AG04449 (cell line): ENCODE results near the gene USF1.
"Not testable (repeated sequence)": the region's sequence is repeated elsewhere in the genome, so short reads cannot be mapped to it uniquely, and the experiment has no call there.

Experiments
- CTCF ChIA-PET: fragments of 350-600 bp; formaldehyde crosslinking; extraction: SDS; loops from one replicate; lab custom pipeline; 2021; ENCODE audit warnings: antibody characterized with exemption; lab: Yijun Ruan, JAX
- POLR2A ChIA-PET: fragments of 400-600, 350-600 bp; formaldehyde crosslinking; extraction: SDS; loops from one replicate; lab custom pipeline; 2020; ENCODE audit warnings: antibody characterized with exemption, inconsistent platforms; lab: Yijun Ruan, JAX
- DNase-seq: peaks from one replicate; pipeline ENCODE4 v3.0.0-alpha.2; 2010; ENCODE audit warnings: low read depth, low spot score
- H3K4me3 ChIP-seq: 2 replicates; pipeline ENCODE4 v1.5.1; 2011; ENCODE audit warnings: low read depth, mild to moderate bottlenecking, control low read depth, low read length
- CTCF ChIP-seq: IDR thresholded peaks from one replicate; pipeline ENCODE4 v1.5.1; 2011; ENCODE audit warnings: mild to moderate bottlenecking, moderate library complexity, low read length, control low read depth, inconsistent platforms; ENCODE audit not compliant: insufficient read depth; ENCODE audit errors: missing control alignments

The USF1 gene

GRCh38 chr1:161031874-161032273 is 13.9 kb downstream of the USF1 start:
- TF ChIP-seq CTCF, result no peak
- CTCF ChIA-PET, result interaction anchor here (0.7 to 2.3 kb wide), 7 partner anchors 9 to 40 kb away, joined by 3 to 10 read pairs (median 4); partner anchors contain the start of genes F11R and USF1
- H3K4me3 ChIP-seq, result no peak overlapping the region
- no peak for DNase-seq
- POLR2A ChIA-PET, result no interaction called here

GRCh38 chr1:161029466-161029865 is 16.3 kb downstream of the USF1 start:
- H3K4me3 ChIP-seq, POLR2A ChIA-PET, DNase-seq: not testable (repeated sequence)
- CTCF ChIA-PET, result interaction anchor here (2.2 kb wide), 1 partner anchor 12 kb away, joined by 5 read pairs; no protein-coding TSS in a partner anchor

GRCh38 chr1:161026954-161027353 is 18.8 kb downstream of the USF1 start:
- DNase-seq, H3K4me3 ChIP-seq, POLR2A ChIA-PET: not testable (repeated sequence)
- CTCF ChIA-PET, result interaction anchor here (1.0 to 1.3 kb wide), 2 partner anchors 12 to 15 kb away, joined by 3 to 4 read pairs; no protein-coding TSS in a partner anchor

- H3K4me3 ChIP-seq, POLR2A ChIA-PET, DNase-seq: not testable (repeated sequence)
- CTCF ChIA-PET, result interaction anchor here (1.5 kb wide), 1 partner anchor 19 kb away, joined by 4 read pairs; no protein-coding TSS in a partner anchor
Observed at GRCh38 chr1:161022432-161022831, 23.3 kb downstream of the USF1 start.

- TF ChIP-seq CTCF, result no peak
- CTCF ChIA-PET, result interaction anchor here (1.5 to 1.8 kb wide), 2 partner anchors 20 to 76 kb away, joined by 4 to 5 read pairs; no protein-coding TSS in a partner anchor
- POLR2A ChIA-PET, result no interaction called here
- H3K4me3 ChIP-seq, result no peak overlapping the region
- no peak for DNase-seq
Observed at GRCh38 chr1:161021970-161022353, 23.8 kb downstream of the USF1 start.

GRCh38 chr1:161021165-161021969 is 24.4 kb downstream of the USF1 start:
- no peak for TF ChIP-seq CTCF
- ChIA-PET POLR2A (interaction anchor here (1.3 kb wide), 1 partner anchor 24 kb away, joined by 4 read pairs; the partner anchor contains the start of gene USF1), CTCF (interaction anchor here (0.9 to 1.8 kb wide), 5 partner anchors 11 to 76 kb away, joined by 3 to 7 read pairs (median 4); no protein-coding TSS in a partner anchor)
- peak overlapping the region; percentile 47 for H3K4me3 ChIP-seq
- no peak for DNase-seq

GRCh38 chr1:161020509-161021164 is 25.1 kb downstream of the USF1 start, which contains the start of gene F11R:
Gene F11R (minus strand): TSS chr1:161021152. CDS start chr1:161021073, 79 bp downstream.
- ChIA-PET POLR2A (interaction anchor here (1.3 kb wide), 1 partner anchor 24 kb away, joined by 4 read pairs; the partner anchor contains the start of gene USF1), CTCF (interaction anchor here (0.9 to 1.8 kb wide), 4 partner anchors 11 to 77 kb away, joined by 3 to 7 read pairs (median 4); no protein-coding TSS in a partner anchor)
- DNase-seq, result no peak
- peak within 1 kb of the TSS; percentile 47 for H3K4me3 ChIP-seq
- TF ChIP-seq CTCF, result no peak
